Measurements from ENCODE around the gene ACTG2.
"Not testable (repeated sequence)": the region's sequence is repeated elsewhere in the genome, so short reads cannot be mapped to it uniquely, and the experiment has no call there.

ACTG2 gene

DNA sequence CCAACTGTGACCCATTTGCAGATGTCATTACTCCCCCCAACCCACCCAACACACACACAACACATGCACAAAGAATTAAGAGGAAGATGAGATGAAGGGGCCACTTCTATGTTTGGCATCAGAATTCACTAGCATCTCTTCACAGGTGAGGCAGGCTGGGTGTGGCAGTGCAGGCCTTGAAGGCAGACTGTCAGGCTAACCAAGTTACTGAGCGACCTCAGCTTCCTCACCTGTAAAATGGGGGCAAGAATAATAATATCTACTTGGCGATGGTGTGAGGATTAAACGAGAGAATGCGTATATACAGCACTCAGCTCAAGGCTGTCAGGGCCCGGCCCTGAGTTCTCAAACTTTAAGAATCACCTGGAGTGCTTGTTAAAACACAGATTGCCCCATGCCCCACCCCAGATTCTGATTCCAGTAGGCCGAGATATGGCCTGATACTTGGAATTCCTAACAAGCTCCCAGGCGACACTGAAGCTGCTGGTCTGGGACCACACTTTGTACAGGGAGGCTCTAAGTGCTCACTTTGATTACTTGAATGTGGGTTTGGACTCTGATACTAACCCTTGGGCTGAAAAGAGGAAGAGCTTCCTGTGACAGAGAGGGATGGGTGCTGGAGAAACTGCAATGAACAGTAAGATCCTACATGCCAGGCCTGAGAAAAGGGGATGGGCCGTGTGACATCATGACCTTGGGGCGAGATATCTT, 1.1 kb downstream of the ACTG2 start:
- DNase-seq = no peak

DNA sequence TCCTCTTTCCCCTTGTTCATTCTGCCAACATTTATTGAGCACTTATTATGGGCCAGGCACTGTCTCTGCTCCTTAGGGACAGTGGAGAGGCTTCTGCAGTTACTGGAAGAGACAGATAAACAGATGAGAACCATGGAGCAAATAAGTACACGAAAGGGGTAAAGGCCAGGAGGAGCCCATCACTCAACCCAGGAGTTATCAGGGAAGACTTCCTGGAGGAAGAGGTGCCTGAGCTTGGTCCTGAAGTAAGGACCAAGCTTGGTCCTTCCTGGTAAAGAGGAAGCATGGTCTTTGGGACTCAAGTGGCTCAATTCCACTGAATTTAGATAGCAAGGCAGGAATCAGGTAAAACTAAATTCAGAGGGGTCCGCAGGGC, 1.7 kb downstream of the ACTG2 start:
- no peak for DNase-seq

- DNase-seq = no peak
Measured at GRCh38 chr2:73894877-73895276, 2.1 kb downstream of the ACTG2 start.

- DNase-seq = no peak
Measured at GRCh38 chr2:73895473-73895872, 2.7 kb downstream of the ACTG2 start.

DNA sequence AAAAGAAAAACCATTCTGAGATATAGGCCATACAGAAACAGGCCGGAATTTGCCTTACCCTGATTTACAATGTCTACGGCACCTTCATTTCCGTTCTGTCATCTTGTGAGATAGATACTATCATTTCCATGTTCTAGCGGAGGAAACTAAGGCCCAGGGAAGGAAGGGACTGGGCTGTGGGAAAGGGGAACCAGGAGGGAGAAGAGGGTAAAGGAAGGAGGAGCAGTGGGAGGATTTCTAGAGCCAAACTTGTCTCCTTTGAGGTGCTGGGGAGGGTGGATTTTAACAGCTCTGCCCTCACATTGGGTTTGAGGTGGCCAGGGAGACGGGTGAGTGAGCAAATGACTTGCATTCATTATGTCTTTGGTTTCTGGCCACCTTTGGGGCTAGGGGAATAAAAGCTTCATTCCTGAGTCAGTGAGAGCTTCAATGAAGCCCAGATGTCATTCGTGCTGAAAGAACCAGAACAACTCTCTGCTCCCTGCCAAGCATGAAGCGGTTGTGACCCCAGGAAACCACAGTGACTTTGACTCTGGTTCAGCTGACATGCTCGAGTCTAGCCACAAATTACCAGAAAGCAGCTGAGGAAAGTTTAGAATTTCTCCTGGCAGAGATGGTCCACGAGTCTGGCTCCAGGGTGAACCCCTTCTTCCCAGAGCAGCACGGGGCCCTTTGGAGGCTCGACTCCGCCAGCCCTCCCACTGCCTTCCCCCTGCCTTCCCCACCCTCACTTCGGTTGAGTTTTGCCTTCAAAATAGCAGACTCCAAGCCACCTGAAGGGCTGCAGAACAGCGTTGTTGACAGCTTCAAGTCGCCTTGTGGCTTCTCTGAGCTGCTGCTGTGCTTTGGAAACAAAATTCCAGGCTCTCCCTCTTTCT, 3.8 kb downstream of the ACTG2 start:
- peak; percentile 77 for DNase-seq

- no peak for DNase-seq
Measured at GRCh38 chr2:73897240-73897583, 4.4 kb downstream of the ACTG2 start.

DNA sequence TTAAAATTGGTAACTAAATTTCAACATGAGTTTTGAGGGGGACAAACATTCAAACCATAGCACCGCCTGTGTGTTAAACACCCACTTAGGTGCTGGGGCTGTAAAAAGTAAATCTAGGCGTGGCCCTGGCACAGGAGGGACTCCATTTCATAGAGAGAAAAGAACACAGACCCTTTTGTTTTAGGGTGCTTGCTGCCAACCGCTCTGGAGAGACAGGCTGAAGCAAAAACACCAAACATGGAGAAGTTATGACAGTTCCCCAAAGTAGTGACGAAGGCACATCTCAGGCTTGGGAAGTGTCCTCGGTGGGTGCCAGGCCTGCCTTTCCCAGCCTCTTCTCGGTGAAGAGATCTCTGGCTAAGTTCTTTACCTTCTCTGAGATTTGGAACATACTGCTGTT, 5.1 kb downstream of the ACTG2 start:
- no peak for DNase-seq

- DNase-seq = no peak
Measured at GRCh38 chr2:73899801-73900336, 7.1 kb downstream of the ACTG2 start.

- no peak for DNase-seq
Measured at GRCh38 chr2:73901143-73901542, 8.3 kb downstream of the ACTG2 start.

- no peak for DNase-seq
Measured at GRCh38 chr2:73902284-73902683, 9.5 kb downstream of the ACTG2 start.

- no peak for DNase-seq
Measured at GRCh38 chr2:73903313-73903712, 10.5 kb downstream of the ACTG2 start.

DNA sequence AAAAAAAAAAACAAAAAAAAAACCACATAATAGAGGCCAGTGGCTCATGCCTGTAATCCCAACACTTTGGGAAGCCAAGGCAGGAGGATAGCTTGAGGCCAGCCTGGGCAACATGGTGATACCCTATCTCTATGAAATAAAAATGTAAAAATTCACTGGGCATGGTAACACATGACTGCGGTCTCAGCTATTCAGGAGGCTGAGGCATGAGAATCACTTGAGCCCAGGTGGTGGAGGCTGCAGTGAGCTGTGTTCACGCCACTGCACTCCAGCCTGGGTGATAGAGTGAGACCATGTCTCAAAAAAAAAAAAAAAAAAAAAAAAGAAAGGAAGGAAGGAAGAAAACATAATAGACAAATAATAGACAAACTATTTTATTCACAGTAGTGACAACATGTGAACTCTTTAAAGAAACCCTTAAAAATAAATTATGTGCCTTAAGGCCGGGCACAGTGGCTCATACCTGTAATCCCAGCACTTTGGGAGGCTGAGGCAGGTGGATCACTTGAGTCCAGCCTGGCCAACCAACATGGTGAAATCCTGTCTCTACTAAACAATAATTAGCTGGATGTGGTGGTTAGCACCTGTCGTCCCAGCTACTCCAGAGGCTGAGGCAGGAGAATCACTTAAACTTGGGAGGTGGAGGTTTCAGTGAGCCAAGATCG, 11.3 kb downstream of the ACTG2 start:
- not testable (repeated sequence) for DNase-seq

GRCh38 chr2:73904952-73905351, 12.1 kb downstream of the ACTG2 start:
- no peak for DNase-seq

DNA sequence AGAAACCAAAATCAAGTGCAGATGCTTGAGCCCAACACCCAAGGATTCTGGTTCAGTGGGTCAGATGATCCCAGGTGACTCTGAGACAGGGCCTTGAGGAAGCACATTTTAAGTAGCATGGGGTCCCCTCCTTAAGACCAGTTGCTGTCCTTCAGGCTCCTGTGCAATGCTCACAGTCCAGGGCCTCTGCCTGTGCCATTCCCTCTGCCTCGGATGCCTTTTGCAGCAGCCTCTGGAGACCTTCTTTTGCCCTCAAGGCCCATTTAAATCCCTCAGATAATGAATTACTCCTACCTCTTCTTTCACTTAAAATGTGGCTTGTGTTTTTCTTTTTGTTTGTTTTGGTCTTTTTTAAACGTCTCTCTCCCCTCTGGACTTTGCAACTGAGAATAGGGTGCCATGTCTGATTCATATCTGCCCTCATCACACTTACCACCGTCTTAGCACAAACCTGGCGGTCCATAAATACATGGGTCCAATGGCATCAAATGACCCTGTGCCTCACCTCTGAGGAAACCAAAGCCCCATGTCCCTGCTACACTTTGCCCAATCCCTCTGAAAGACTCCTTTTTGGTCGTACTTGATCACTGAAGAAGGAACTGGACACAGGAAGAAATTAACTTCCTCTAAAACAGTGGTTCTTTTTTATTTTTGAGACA, 14.2 kb downstream of the ACTG2 start:
- DNase-seq = no peak

DNA sequence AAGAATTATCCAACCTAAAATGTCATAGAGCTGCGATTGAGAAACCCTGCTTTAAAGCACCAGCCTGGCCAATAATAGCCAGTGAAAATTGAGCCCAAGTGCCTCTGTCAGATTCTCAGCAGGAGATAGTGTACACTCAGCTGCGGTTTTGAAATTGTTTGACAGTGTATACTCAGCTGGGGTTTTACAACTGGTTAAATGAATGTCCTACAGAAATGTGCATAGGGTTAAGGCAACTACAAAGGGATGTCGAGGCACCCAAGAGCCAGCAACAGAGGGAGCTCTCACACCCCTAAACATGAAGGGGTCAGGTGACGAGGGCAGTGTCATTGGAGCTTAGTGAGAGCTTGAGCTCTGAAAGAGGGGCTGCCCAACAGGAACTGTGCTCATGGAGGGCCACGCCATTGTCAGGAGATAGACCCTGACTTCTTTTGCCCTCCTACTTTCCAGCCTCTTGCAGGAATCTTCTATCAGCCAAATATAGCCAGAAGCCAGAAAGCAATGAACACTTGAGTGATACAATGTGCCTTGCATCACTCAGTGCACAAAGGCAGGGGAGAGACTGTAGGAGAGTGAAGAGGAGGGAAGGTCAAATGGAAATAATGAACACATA, 15.1 kb downstream of the ACTG2 start:
- DNase-seq = no peak

DNA sequence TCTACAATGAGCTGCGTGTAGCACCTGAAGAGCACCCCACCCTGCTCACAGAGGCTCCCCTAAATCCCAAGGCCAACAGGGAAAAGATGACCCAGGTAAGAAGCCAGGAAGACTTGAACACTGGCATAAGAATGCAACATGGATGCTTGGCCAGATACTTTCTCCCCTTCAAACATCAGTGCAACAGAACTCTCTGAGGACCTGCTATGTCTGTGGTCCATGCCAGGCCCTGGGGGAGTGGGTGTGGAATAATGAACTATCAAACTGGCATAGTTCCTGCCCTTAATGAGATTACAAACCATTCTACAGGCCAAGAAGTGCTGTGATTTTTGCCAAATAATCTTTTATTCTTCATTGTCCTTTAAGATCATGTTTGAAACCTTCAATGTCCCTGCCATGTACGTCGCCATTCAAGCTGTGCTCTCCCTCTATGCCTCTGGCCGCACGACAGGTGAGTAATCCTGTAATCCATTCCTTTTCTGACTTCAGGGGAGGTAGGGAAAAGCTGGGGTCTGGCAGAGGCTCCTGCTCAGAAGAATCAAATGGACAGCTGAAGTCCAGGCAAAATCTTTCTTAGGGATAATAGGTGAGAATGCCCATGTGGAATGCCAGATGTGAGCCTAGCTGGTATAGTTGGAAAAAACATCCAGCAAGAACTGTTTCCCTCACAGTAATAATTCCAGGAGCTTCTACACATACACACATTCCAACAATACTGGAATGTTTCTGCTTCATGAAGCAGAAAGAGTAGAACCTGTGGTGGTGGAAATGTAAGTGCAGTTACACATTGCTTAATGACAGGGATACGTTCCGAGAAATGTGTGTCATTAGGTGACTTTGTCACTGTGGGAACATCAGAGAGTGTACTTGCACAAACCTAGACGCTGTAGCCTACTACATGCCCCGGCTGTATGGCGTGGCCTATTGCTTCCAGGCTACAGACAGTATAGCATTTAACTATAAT, 16.2 kb downstream of the ACTG2 start:
- no peak for DNase-seq

DNA sequence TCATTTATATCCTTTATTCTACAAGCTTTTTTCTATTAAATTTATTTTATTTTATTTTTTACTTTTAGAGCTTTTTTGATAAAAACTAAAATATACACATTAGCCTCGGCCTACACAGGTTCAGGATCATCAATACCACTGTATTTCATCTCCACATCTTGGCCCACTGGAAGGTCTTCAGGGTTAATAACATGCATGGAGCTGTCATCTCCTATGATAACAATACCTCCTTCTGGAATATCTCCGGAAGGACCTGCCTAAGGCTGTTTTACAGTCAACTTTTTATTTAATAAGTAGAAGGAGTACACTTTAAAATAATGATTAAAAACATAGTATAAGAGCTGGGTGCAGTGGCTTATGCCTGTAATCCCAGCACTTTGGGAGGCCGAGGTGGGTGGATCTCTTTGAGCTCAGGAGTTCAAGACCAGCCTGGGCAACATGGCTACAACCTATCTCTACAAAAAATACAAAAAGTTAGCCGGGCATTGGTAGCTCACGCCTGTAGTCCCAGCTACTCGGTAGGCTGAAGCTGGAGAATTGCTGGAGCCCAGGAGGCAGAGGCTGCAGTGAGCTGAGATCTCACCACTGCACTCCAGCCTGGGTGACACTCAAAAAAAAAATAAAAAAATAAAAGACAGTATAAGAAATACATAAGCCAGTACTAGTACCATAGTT, 18.2 kb downstream of the ACTG2 start:
- no peak for DNase-seq

- DNase-seq = no peak
Measured at GRCh38 chr2:73911548-73912208, 18.9 kb downstream of the ACTG2 start.

- no peak for DNase-seq
Measured at GRCh38 chr2:73913414-73914054, 20.7 kb downstream of the ACTG2 start.

- no peak for DNase-seq
Measured at GRCh38 chr2:73914667-73915066, 21.9 kb downstream of the ACTG2 start.
